22Rv1 (cell line): ENCODE data around the gene CRNKL1.

Experiments
- H3K27ac ChIP-seq: fragments of 450-650 bp; 2 replicates; pipeline ENCODE4 v1.5.1; 2017
- CTCF ChIP-seq: fragments of 450-650 bp; IDR thresholded peaks from 2 replicates; pipeline ENCODE4 v1.5.1; 2017; ENCODE audit warnings: mild to moderate bottlenecking
- ZFX ChIP-seq: fragments of 450-650 bp; IDR thresholded peaks from 2 replicates; pipeline ENCODE4 v1.6.1; 2017; ENCODE audit warnings: antibody characterized with exemption, borderline replicate concordance

Gene CRNKL1

GRCh38 chr20:20089018-20089417 lies 36.8 kb upstream of the CRNKL1 start:
- H3K27ac ChIP-seq, result no peak overlapping the region
- TF ChIP-seq ZFX (no peak), CTCF (no peak)

GRCh38 chr20:20085812-20086211 lies 33.5 kb upstream of the CRNKL1 start:
- no peak overlapping the region for H3K27ac ChIP-seq
- TF ChIP-seq CTCF, result no peak

GRCh38 chr20:20085071-20085470 lies 32.8 kb upstream of the CRNKL1 start:
- H3K27ac ChIP-seq, result no peak overlapping the region
- TF ChIP-seq CTCF (no peak), ZFX (no peak)

GRCh38 chr20:20084296-20084752 lies 32.1 kb upstream of the CRNKL1 start:
- no peak overlapping the region for H3K27ac ChIP-seq
- TF ChIP-seq CTCF (no peak), ZFX (no peak)

- TF ChIP-seq ZFX (no peak), CTCF (peak; percentile 68)
- H3K27ac ChIP-seq, result no peak overlapping the region
Observed at GRCh38 chr20:20083807-20084206, 31.5 kb upstream of the CRNKL1 start.

- no peak overlapping the region for H3K27ac ChIP-seq
- no peak for TF ChIP-seq ZFX
- TF ChIP-seq CTCF, result no peak
Observed at GRCh38 chr20:20079102-20079784, 27.0 kb upstream of the CRNKL1 start.

- TF ChIP-seq CTCF, result no peak
- TF ChIP-seq ZFX, result no peak
- no peak overlapping the region for H3K27ac ChIP-seq
Observed at GRCh38 chr20:20078041-20078440, 25.8 kb upstream of the CRNKL1 start.
